PC-3 (cell line): ENCODE results near the gene PIK3R3.

ENCODE experiments used
- EZH2 ChIP-seq: fragments of 300-600 bp; sonication (generic); IDR thresholded peaks from one replicate; pipeline ENCODE4 v1.6.1; 2017; ENCODE audit warnings: antibody characterized with exemption, mild to moderate bottlenecking, low read length; ENCODE audit not compliant: unreplicated experiment
- EZH2phosphoT487 ChIP-seq: fragments of 300-600 bp; sonication (generic); IDR thresholded peaks from 2 replicates; pipeline ENCODE4 v1.6.1; 2018; ENCODE audit warnings: mild to moderate bottlenecking, antibody characterized with exemption, low read length, borderline replicate concordance
- TF ChIP-seq, protein P1 (sequence below): fragments of 300-600 bp; sonication (generic); conservative IDR thresholded peaks from 2 replicates; pipeline ENCODE4 v1.5.1; 2017; ENCODE audit warnings: antibody characterized with exemption, low read depth, mild to moderate bottlenecking, low read length

DNA sequence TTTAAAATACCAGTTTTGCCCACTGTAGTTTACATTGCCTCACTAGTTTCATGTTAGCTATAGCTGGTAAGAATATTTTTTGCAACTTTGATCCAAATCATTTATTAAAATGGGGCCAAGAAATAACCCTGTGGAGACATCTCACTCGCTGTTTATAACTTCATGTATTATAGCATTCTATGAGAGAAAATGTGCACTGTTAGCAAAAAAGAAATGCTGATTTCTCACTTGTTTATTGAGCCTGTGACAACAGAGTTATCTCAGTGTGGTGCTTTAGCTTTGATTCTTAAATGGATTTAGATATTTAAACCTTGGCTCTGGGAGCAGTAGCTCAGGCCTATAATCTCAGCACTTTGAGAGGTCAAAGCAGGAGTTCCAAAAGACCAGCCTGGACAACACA is 127.9 kb downstream of the PIK3R3 start:
- TF ChIP-seq, protein P1, sequence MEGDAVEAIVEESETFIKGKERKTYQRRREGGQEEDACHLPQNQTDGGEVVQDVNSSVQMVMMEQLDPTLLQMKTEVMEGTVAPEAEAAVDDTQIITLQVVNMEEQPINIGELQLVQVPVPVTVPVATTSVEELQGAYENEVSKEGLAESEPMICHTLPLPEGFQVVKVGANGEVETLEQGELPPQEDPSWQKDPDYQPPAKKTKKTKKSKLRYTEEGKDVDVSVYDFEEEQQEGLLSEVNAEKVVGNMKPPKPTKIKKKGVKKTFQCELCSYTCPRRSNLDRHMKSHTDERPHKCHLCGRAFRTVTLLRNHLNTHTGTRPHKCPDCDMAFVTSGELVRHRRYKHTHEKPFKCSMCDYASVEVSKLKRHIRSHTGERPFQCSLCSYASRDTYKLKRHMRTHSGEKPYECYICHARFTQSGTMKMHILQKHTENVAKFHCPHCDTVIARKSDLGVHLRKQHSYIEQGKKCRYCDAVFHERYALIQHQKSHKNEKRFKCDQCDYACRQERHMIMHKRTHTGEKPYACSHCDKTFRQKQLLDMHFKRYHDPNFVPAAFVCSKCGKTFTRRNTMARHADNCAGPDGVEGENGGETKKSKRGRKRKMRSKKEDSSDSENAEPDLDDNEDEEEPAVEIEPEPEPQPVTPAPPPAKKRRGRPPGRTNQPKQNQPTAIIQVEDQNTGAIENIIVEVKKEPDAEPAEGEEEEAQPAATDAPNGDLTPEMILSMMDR = no peak
- TF ChIP-seq EZH2 = no peak
- TF ChIP-seq EZH2phosphoT487 = no peak
